ENCODE data around the gene RIN2. TPM values are rescaled to one million over a fixed set of nuclear protein-coding genes. Genes with fewer than 3 reads are reported as not detected.

Gene RIN2
- total RNA-seq, 1 donor from 2014 or later = 46.8 TPM

GRCh38 chr20:19764207-19764606 is 6.1 kb downstream of the RIN2 start:
- Mint-ChIP-seq H3K27me3 (no peaks in the 10 kb centered on the region), H3K9me3 (peaks cover 7% of the 10 kb centered on the region), H3K27ac (peak overlapping the region; percentile 81), H3K4me3 (peak overlapping the region; percentile 35), H3K36me3 (peaks cover 28% of the 10 kb centered on the region), H3K4me1 (ENCODE audit: unreplicated experiment) (peaks cover 59% of the 10 kb centered on the region)
- TF ChIP-seq, protein P1, sequence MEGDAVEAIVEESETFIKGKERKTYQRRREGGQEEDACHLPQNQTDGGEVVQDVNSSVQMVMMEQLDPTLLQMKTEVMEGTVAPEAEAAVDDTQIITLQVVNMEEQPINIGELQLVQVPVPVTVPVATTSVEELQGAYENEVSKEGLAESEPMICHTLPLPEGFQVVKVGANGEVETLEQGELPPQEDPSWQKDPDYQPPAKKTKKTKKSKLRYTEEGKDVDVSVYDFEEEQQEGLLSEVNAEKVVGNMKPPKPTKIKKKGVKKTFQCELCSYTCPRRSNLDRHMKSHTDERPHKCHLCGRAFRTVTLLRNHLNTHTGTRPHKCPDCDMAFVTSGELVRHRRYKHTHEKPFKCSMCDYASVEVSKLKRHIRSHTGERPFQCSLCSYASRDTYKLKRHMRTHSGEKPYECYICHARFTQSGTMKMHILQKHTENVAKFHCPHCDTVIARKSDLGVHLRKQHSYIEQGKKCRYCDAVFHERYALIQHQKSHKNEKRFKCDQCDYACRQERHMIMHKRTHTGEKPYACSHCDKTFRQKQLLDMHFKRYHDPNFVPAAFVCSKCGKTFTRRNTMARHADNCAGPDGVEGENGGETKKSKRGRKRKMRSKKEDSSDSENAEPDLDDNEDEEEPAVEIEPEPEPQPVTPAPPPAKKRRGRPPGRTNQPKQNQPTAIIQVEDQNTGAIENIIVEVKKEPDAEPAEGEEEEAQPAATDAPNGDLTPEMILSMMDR (conservative IDR thresholded peaks at IDR 0.05) = no peak
- DNase-seq (ENCODE audit: extremely low spot score, unreplicated experiment) = peak; percentile 24

DNA sequence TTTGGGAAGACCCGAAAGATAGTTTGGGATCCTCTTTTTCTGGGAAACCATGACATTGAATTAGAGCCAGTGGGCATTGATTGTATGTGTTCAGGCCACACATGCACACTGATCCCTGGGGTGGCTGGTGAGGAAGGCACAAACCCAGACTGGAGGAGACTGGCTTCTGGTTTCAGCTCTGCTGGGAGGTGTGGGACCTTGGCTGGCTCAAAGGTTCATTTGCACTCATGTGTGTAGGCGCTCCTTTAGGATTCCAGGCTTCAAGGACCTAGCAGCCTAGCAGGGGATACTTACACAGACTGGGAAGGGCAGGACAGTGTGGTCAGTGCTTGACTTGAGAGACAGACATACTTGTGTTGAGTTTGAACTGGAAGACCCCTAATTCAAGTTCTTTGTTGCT is 7.2 kb downstream of the RIN2 start:
- Mint-ChIP-seq H3K36me3 (peaks cover 31% of the 10 kb centered on the region), H3K27ac (peak overlapping the region; percentile 81), H3K27me3 (no peaks in the 10 kb centered on the region), H3K4me3 (no peak overlapping the region), H3K9me3 (peaks cover 7% of the 10 kb centered on the region), H3K4me1 (ENCODE audit: unreplicated experiment) (peaks cover 61% of the 10 kb centered on the region)
- TF ChIP-seq, protein P1 (conservative IDR thresholded peaks at IDR 0.05) = no peak
- peak; percentile 37 for DNase-seq (ENCODE audit: extremely low spot score, unreplicated experiment)

DNA sequence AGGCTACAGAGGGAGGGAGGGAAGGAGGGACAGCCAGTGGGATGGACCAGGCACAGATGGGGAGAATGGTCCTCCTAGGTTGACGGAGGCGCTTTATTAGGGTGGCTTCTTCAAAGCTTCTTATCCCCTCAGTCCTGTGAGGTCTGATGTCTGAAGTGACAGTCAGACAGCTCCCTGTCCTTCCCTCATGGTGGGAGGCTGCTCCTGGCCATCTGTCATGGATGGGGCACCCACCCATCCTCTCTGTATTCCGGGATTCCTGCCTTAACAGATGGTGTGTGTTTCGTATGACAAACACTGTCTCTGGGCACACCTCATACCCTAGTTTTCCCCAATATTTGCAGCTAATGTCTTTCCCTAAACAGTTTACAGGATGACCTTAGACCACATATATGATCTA is 7.9 kb downstream of the RIN2 start:
- Mint-ChIP-seq H3K9me3 (peaks cover 7% of the 10 kb centered on the region), H3K4me1 (ENCODE audit: unreplicated experiment) (peaks cover 61% of the 10 kb centered on the region), H3K4me3 (peak overlapping the region; percentile 2), H3K27ac (peak overlapping the region; percentile 99), H3K36me3 (peaks cover 26% of the 10 kb centered on the region), H3K27me3 (no peaks in the 10 kb centered on the region)
- peak; percentile 36 for DNase-seq (ENCODE audit: extremely low spot score, unreplicated experiment)
- TF ChIP-seq, protein P1 (conservative IDR thresholded peaks at IDR 0.05) = no peak

GRCh38 chr20:19767070-19767469 is 9.0 kb downstream of the RIN2 start:
- H3K9me3 Mint-ChIP-seq = peaks cover 5% of the 10 kb centered on the region
- peak overlapping the region; percentile 70 for H3K4me3 Mint-ChIP-seq
- H3K36me3 Mint-ChIP-seq = peaks cover 28% of the 10 kb centered on the region
- peak overlapping the region; percentile 99 for H3K27ac Mint-ChIP-seq
- peaks cover 63% of the 10 kb centered on the region for H3K4me1 Mint-ChIP-seq (ENCODE audit: unreplicated experiment)
- no peaks in the 10 kb centered on the region for H3K27me3 Mint-ChIP-seq
- DNase-seq (ENCODE audit: extremely low spot score, unreplicated experiment) = peak; percentile 31
- TF ChIP-seq, protein P1 (conservative IDR thresholded peaks at IDR 0.05) = no peak

- Mint-ChIP-seq H3K9me3 (no peaks in the 10 kb centered on the region), H3K27me3 (no peaks in the 10 kb centered on the region), H3K4me3 (no peak overlapping the region), H3K36me3 (peaks cover 22% of the 10 kb centered on the region), H3K4me1 (ENCODE audit: unreplicated experiment) (peaks cover 61% of the 10 kb centered on the region), H3K27ac (peak overlapping the region; percentile 99)
- DNase-seq (ENCODE audit: extremely low spot score, unreplicated experiment) = peak; percentile 49
- TF ChIP-seq, protein P1 (conservative IDR thresholded peaks at IDR 0.05) = no peak
These were observed 10.3 kb downstream of the RIN2 start for GRCh38 chr20:19768325-19768842.

Measured in type B pancreatic cell (in vitro differentiated cells).